ES-I3 (cell line): ENCODE measurements around the gene TYW1B.
"Not testable (repeated sequence)": the region's sequence is repeated elsewhere in the genome, so short reads cannot be mapped to it uniquely, and the experiment has no call there.

Experiments
- H3K36me3 ChIP-seq: 2 replicates; pipeline ENCODE4 v1.6.1; 2013; ENCODE audit warnings: mild to moderate bottlenecking, low read length, control low read depth, moderate library complexity; ENCODE audit not compliant: insufficient read depth
- H3K4me1 ChIP-seq: 2 replicates; pipeline ENCODE4 v1.6.1; 2013; ENCODE audit warnings: mild to moderate bottlenecking, control low read depth, low read length; ENCODE audit not compliant: insufficient read depth
- H3K9ac ChIP-seq: 2 replicates; pipeline ENCODE4 v1.6.1; 2013; ENCODE audit warnings: low read depth, mild to moderate bottlenecking, low read length, moderate library complexity
- H3K9me3 ChIP-seq: 2 replicates; pipeline ENCODE4 v1.6.1; 2013; ENCODE audit warnings: mild to moderate bottlenecking, low read length, moderate library complexity; ENCODE audit not compliant: control insufficient read depth, insufficient read depth

TYW1B gene

DNA sequence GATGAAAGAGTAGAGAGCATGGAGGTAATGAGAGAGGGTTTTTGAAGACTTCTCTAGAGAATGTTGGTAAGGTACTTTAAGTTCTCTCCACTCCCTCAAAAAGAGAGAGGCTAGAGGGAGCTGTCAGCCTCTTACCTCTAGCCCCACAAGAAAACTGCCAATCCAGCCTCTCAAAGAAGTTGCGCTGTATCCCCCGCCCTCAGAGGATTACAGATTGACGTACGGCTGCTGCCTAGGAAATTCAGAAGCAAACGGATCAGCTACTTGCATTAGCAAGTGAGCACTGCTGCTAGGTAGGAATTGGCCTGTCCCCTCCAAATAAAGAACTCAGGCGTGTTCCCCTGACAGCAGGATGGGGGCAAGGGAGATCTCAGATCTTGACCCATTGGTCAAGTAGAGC is 34.2 kb downstream of the TYW1B start:
- no peaks in the 10 kb centered on the region for H3K4me1 ChIP-seq
- peaks cover 10% of the 10 kb centered on the region for H3K36me3 ChIP-seq
- H3K9ac ChIP-seq, result no peak overlapping the region
- H3K9me3 ChIP-seq, result no peaks in the 10 kb centered on the region

- H3K9ac ChIP-seq, H3K9me3 ChIP-seq, H3K36me3 ChIP-seq, H3K4me1 ChIP-seq: not testable (repeated sequence)
Observed at GRCh38 chr7:72790698-72791060, 37.3 kb downstream of the TYW1B start.

DNA sequence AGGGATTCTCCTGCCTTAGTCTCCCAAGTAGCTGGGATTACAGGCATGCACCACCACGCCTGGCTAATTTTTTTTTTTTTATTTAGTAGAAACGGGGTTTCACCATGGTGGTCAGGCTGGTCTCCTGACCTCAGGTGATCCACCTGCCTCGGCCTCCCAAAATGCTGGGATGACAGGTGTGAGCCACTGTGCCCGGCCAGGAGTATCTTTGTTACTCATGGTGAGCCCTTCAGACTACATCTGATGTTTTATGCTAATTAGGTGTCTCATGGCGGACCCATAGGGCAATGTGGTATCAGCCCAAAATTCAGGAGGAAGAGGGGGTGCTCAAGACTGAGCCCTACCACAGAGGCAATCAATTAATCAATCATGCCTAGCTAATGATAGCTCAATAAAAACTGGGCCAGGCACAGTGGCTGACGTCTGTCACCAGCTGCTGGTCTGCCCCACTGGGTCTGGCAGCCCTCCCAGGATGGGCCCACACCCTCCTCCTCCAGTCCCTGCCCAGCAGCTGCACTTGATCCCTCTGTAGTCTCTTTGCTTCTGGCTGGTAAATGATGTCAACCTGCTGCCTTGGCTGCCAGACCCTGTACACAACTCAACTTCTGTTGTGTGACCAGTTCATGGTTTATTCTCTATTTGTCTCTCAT is 37.8 kb downstream of the TYW1B start:
- H3K36me3 ChIP-seq, H3K4me1 ChIP-seq, H3K9ac ChIP-seq, H3K9me3 ChIP-seq: not testable (repeated sequence)

- no peaks in the 10 kb centered on the region for H3K4me1 ChIP-seq
- H3K9me3 ChIP-seq, result no peaks in the 10 kb centered on the region
- no peak overlapping the region for H3K9ac ChIP-seq
- H3K36me3 ChIP-seq, result no peaks in the 10 kb centered on the region
Observed at GRCh38 chr7:72785166-72785955, 42.6 kb downstream of the TYW1B start.

GRCh38 chr7:72783601-72784370 is 44.2 kb downstream of the TYW1B start:
- not testable (repeated sequence) for H3K4me1 ChIP-seq, H3K36me3 ChIP-seq, H3K9ac ChIP-seq, H3K9me3 ChIP-seq

GRCh38 chr7:72781631-72782030 is 46.4 kb downstream of the TYW1B start:
- Histone ChIP-seq H3K9me3 (no peaks in the 10 kb centered on the region), H3K4me1 (no peaks in the 10 kb centered on the region), H3K9ac (no peak overlapping the region), H3K36me3 (no peaks in the 10 kb centered on the region)

- Histone ChIP-seq H3K4me1 (no peaks in the 10 kb centered on the region), H3K9ac (no peak overlapping the region), H3K36me3 (no peaks in the 10 kb centered on the region), H3K9me3 (no peaks in the 10 kb centered on the region)
Observed at GRCh38 chr7:72781161-72781560, 46.8 kb downstream of the TYW1B start.

DNA sequence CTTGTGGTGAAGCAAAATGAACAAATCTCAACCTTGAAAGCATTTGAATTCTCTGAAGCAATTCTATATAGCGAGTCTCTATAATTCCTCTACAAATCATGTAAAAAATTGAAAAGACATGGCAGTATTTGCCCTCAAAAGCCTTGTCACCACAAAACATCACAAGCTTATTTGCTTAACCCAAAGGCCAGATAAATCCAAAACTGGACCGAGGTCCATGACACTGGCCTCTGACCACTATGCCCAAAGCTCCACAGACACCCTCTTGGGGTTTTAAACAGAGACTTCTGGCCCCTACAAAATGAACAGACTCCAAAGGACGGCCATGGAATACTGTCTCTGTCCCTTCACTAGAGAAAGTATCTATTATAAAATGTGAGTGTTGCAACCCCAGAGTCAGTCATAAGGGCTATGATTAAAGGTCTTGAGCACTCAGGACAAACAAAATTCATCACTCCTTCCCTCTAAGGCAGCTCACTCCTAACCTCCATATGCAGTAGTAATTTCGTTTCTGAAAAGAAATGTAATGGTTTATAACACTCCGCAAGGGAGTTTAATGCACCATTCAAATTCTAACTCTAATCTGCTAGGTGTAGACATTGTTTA is 47.6 kb downstream of the TYW1B start:
- H3K4me1 ChIP-seq, H3K36me3 ChIP-seq, H3K9ac ChIP-seq, H3K9me3 ChIP-seq: not testable (repeated sequence)

GRCh38 chr7:72777167-72777566 is 50.8 kb downstream of the TYW1B start:
- H3K36me3 ChIP-seq, H3K9ac ChIP-seq, H3K9me3 ChIP-seq, H3K4me1 ChIP-seq: not testable (repeated sequence)

GRCh38 chr7:72772627-72773026 is 55.4 kb downstream of the TYW1B start:
- not testable (repeated sequence) for H3K9me3 ChIP-seq, H3K9ac ChIP-seq, H3K4me1 ChIP-seq, H3K36me3 ChIP-seq

DNA sequence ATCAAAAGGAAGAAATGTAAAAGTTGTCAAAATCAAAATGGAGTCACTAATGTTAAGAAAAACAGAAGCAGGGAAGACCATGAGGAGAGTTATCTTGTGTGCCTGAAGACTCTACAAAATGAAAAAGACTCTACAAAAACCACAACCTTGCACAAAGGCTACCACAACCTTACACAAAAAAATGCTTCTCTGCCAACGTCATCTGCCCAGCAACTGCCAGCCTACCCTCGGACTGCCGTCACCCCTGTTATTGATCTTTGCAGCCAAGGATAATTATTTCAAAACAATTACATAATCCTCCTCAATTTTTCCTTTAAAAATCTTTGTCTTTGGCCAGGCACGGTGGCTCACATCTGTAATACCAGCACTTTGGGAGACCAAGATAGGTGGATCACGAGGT is 61.0 kb downstream of the TYW1B start:
- H3K9me3 ChIP-seq, H3K36me3 ChIP-seq, H3K9ac ChIP-seq: not testable (repeated sequence)

GRCh38 chr7:72760602-72761001 is 67.4 kb downstream of the TYW1B start:
- Histone ChIP-seq H3K9ac (no peak overlapping the region), H3K36me3 (no peaks in the 10 kb centered on the region), H3K9me3 (peaks cover 3% of the 10 kb centered on the region; the same call in 1 of the 2 replicates), H3K4me1 (no peaks in the 10 kb centered on the region)

More for the DNA sequence above, 61.0 kb downstream of the TYW1B start:
- not testable (repeated sequence) for H3K4me1 ChIP-seq

GRCh38 chr7:72754312-72754711 is 73.7 kb downstream of the TYW1B start:
- H3K4me1 ChIP-seq, result no peaks in the 10 kb centered on the region
- no peaks in the 10 kb centered on the region for H3K36me3 ChIP-seq
- peaks cover 3% of the 10 kb centered on the region; the same call in 1 of the 2 replicates for H3K9me3 ChIP-seq
- no peak overlapping the region for H3K9ac ChIP-seq

DNA sequence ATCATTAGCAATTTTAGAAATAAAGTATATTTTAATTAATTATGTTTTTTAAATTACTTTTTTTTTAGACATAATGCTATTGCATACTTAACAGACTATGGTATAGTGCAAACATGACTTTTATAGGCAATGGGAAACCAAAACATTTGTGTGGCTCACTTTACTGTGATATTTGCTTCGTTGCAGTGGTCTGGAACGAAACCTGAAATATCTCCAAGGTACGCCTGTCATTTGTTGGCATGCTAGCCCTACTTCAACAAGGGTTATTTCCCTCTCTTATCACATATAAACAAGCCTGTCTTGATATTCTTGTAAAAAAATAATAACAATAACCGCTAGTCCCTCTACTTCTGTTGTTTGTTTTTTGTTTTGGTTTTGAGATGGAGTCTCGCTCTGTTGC is 74.2 kb downstream of the TYW1B start:
- H3K4me1 ChIP-seq, result no peaks in the 10 kb centered on the region
- H3K9me3 ChIP-seq, result peaks cover 3% of the 10 kb centered on the region; the same call in 1 of the 2 replicates
- H3K9ac ChIP-seq, result no peak overlapping the region
- H3K36me3 ChIP-seq, result no peaks in the 10 kb centered on the region
